Parathyroid adenoma (tissue), 2 donors: ENCODE results near the gene DMD.

ENCODE experiments used
- H2AFZ ChIP-seq: fragments of 300-600 bp; sonication (generic); one replicate; pipeline ENCODE4 v1.7.0; 2017; ENCODE audit warnings: antibody characterized with exemption, mild to moderate bottlenecking
- H3K27ac ChIP-seq: fragments of 300-600 bp; sonication (generic); one replicate; pipeline ENCODE4 v1.7.0; 2017
- H3K27me3 ChIP-seq: fragments of 300-600 bp; sonication (generic); one replicate; pipeline ENCODE4 v1.7.0; 2017; ENCODE audit warnings: low read length; ENCODE audit not compliant: control insufficient read depth, insufficient read depth
- H3K36me3 ChIP-seq: fragments of 300-600 bp; sonication (generic); one replicate; pipeline ENCODE4 v1.7.0; 2017; ENCODE audit warnings: low read length; ENCODE audit not compliant: control insufficient read depth, insufficient read depth
- H3K4me1 ChIP-seq: fragments of 300-600 bp; sonication (generic); one replicate; pipeline ENCODE4 v1.7.0; 2017; ENCODE audit warnings: control low read depth
- H3K4me2 ChIP-seq: fragments of 300-600 bp; sonication (generic); one replicate; pipeline ENCODE4 v1.7.0; 2017; ENCODE audit warnings: low read length
- H3K4me3 ChIP-seq: fragments of 300-600 bp; sonication (generic); one replicate; pipeline ENCODE4 v1.7.0; 2017; ENCODE audit warnings: low read depth, low read length
- H3K79me2 ChIP-seq: fragments of 300-600 bp; sonication (generic); one replicate; pipeline ENCODE4 v1.7.0; 2017; ENCODE audit warnings: control low read depth
- H3K9ac ChIP-seq: fragments of 300-600 bp; sonication (generic); one replicate; pipeline ENCODE4 v1.7.0; 2017; ENCODE audit warnings: mild to moderate bottlenecking
- H3K9me3 ChIP-seq: fragments of 300-600 bp; sonication (generic); one replicate; pipeline ENCODE4 v1.7.0; 2017; ENCODE audit warnings: low read length; ENCODE audit not compliant: control insufficient read depth
- TF ChIP-seq, protein P1 (sequence below): fragments of 300-600 bp; sonication (generic); IDR thresholded peaks from one replicate; pipeline ENCODE4 v1.7.0; 2017; ENCODE audit warnings: antibody characterized with exemption, mild to moderate bottlenecking
- donor health status: primary hyperparathyroidism.

The DMD gene

DNA sequence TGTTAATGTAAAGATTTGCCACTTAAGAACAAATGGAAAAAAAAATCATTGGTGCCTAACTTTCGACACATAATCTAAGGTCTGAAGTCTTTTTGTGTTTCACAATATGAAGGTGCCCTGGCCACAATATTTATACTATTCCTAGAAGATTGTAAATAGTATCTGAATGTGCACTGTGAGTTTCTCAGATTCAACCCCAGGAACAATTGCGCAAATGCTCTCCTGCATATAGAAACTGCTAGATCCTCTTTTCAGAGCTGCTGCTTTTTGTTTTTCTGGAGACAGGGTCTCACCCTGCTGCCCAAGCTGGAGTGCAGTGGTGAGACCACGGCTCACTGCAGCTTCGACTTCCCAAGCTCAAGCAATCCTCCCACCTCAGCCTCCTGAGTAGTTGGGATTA is 1659.4 kb downstream of the DMD start:
- Histone ChIP-seq H3K36me3 (no peaks in the 10 kb centered on the region), H3K9ac (no peak overlapping the region), H3K4me1 (no peaks in the 10 kb centered on the region), H3K27me3 (no peaks in the 10 kb centered on the region), H3K79me2 (no peaks in the 10 kb centered on the region), H3K4me2 (no peak overlapping the region), H3K27ac (no peak overlapping the region), H2AFZ (no peak overlapping the region), H3K9me3 (no peaks in the 10 kb centered on the region), H3K4me3 (no peak overlapping the region)
- TF ChIP-seq, protein P1, sequence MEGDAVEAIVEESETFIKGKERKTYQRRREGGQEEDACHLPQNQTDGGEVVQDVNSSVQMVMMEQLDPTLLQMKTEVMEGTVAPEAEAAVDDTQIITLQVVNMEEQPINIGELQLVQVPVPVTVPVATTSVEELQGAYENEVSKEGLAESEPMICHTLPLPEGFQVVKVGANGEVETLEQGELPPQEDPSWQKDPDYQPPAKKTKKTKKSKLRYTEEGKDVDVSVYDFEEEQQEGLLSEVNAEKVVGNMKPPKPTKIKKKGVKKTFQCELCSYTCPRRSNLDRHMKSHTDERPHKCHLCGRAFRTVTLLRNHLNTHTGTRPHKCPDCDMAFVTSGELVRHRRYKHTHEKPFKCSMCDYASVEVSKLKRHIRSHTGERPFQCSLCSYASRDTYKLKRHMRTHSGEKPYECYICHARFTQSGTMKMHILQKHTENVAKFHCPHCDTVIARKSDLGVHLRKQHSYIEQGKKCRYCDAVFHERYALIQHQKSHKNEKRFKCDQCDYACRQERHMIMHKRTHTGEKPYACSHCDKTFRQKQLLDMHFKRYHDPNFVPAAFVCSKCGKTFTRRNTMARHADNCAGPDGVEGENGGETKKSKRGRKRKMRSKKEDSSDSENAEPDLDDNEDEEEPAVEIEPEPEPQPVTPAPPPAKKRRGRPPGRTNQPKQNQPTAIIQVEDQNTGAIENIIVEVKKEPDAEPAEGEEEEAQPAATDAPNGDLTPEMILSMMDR: no peak

DNA sequence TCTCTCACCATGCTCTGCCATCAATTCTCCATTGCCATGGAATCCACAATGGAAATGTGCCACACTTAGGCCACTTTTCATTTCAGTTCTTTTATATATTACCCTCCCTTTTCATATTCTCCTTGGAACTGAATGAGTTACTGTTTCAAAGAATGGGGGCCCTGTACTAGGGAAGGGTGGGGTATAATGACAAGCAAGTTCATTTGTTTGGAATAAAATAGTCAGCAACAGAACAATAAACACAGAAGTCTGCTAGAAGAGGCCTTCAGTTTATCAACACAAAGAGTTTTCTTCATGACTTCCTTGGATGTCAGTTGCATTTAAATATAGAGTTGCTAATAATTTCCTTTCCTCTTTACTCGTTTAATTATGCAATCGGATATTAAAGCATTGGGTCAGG is 1661.2 kb downstream of the DMD start:
- Histone ChIP-seq H3K4me1 (no peaks in the 10 kb centered on the region), H3K27me3 (no peaks in the 10 kb centered on the region), H3K79me2 (no peaks in the 10 kb centered on the region), H3K9me3 (no peaks in the 10 kb centered on the region), H3K9ac (no peak overlapping the region), H3K27ac (no peak overlapping the region), H3K4me2 (no peak overlapping the region), H3K4me3 (no peak overlapping the region), H3K36me3 (no peaks in the 10 kb centered on the region), H2AFZ (no peak overlapping the region)
- TF ChIP-seq, protein P1: no peak

DNA sequence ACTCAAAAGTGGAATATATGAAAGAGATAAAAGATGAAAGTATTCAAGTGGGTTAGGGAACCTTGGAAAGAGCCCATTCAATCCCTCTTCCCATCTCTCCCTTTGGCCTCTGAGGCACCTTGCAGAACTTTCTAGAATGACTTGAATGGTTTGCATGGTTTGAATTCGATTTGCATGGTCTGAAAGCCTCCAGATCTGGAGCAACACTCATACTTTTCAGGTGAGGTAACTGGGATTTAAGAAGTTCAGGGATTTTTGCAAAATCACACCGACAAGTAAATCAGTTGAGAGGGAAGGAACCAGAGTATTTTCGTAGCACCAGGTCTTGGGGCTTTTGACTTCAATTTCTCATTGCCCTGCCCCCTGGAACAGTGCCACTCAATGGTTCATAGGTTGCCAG is 1663.5 kb downstream of the DMD start:
- TF ChIP-seq, protein P1: no peak
- H3K9me3 ChIP-seq: no peaks in the 10 kb centered on the region
- no peak overlapping the region for H3K4me2 ChIP-seq
- no peak overlapping the region for H2AFZ ChIP-seq
- no peaks in the 10 kb centered on the region for H3K4me1 ChIP-seq
- H3K27me3 ChIP-seq: no peaks in the 10 kb centered on the region
- H3K36me3 ChIP-seq: no peaks in the 10 kb centered on the region
- H3K27ac ChIP-seq: no peak overlapping the region
- no peaks in the 10 kb centered on the region for H3K79me2 ChIP-seq
- no peak overlapping the region for H3K9ac ChIP-seq
- no peak overlapping the region for H3K4me3 ChIP-seq

DNA sequence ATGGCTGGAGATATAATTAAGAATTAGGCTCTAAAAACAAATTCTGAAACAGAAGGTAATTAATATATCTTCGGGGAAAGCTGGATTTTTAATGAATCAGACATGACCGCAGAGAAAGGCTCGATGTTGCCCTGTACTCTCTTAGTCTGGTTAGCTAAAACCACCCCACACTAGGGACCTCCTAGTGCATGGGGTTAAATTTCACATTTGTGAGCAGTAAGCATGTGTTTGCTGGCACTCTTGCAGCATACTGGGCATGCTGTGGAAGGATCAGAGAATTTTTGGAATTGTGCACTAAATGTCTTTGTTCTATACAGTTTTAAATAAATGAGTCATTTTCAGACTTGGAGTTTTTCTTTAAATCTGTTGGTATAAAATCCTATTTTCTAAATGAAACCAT is 1663.9 kb downstream of the DMD start:
- Histone ChIP-seq H3K36me3 (no peaks in the 10 kb centered on the region), H3K9me3 (no peaks in the 10 kb centered on the region), H3K4me1 (no peaks in the 10 kb centered on the region), H2AFZ (no peak overlapping the region), H3K9ac (no peak overlapping the region), H3K27ac (no peak overlapping the region), H3K27me3 (no peaks in the 10 kb centered on the region), H3K79me2 (no peaks in the 10 kb centered on the region), H3K4me3 (no peak overlapping the region), H3K4me2 (no peak overlapping the region)
- TF ChIP-seq, protein P1: no peak

DNA sequence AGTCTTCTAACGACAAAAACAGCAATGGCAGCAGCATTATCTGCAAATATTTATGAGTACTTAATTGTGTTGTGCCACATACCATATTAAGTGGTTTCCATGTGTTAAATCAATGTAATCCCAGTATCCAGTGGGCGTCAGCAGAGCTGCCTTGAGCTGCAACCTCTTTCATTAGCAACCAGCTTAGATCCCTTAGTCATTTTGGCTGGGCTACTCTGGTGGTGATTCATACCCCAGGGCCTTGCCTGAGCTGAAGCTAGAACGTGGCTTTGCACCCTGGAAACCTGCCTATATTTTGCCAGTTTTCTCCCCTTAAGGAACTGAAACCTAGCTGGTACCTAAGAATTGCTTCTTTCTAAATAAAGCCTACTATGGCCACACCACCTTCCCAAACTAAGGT is 1665.2 kb downstream of the DMD start:
- TF ChIP-seq, protein P1: no peak
- H3K4me1 ChIP-seq: no peaks in the 10 kb centered on the region
- H3K9ac ChIP-seq: no peak overlapping the region
- no peaks in the 10 kb centered on the region for H3K36me3 ChIP-seq
- H3K4me3 ChIP-seq: no peak overlapping the region
- H3K79me2 ChIP-seq: no peaks in the 10 kb centered on the region
- H3K9me3 ChIP-seq: no peaks in the 10 kb centered on the region
- H3K27ac ChIP-seq: no peak overlapping the region
- H3K4me2 ChIP-seq: no peak overlapping the region
- H3K27me3 ChIP-seq: no peaks in the 10 kb centered on the region
- no peak overlapping the region for H2AFZ ChIP-seq
